Nephron (organoid): ENCODE data around the gene RASSF10.
A peak's percentile ranks its signal among the peaks of the same experiment; 100 is the strongest.

Experiments used
- H3K27ac Mint-ChIP-seq, 3 experiments: 2 replicates each; pipeline ENCODE4 v1.8.0; 2020; ENCODE audit warnings: mixed read lengths in 3 of 3, mild to moderate bottlenecking in 2 of 3, moderate library complexity in 1 of 3
- H3K27me3 Mint-ChIP-seq: 2 replicates; pipeline ENCODE4 v1.8.0; 2021; ENCODE audit warnings: low read depth, mild to moderate bottlenecking, moderate library complexity, mixed read lengths
- H3K36me3 Mint-ChIP-seq: 2 replicates; pipeline ENCODE4 v1.8.0; 2020; ENCODE audit warnings: low read depth, mixed read lengths
- H3K4me1 Mint-ChIP-seq: 2 replicates; pipeline ENCODE4 v1.8.0; 2020; ENCODE audit warnings: mixed read lengths
- H3K4me3 Mint-ChIP-seq, 3 experiments: 2 replicates each; pipeline ENCODE4 v1.8.0; 2020; ENCODE audit warnings: mild to moderate bottlenecking in 3 of 3, mixed read lengths in 3 of 3, moderate library complexity in 2 of 3
- H3K9me3 Mint-ChIP-seq: 2 replicates; pipeline ENCODE4 v1.8.0; 2020; ENCODE audit warnings: mixed read lengths
- CTCF ChIP-seq, 3 experiments: fragments of 200-600 bp; sonication (generic); IDR thresholded peaks; one replicate each; pipeline ENCODE4 v1.5.0; 2021; ENCODE audit warnings: antibody characterized with exemption in 3 of 3; ENCODE audit not compliant: unreplicated experiment in 3 of 3

The RASSF10 gene

DNA sequence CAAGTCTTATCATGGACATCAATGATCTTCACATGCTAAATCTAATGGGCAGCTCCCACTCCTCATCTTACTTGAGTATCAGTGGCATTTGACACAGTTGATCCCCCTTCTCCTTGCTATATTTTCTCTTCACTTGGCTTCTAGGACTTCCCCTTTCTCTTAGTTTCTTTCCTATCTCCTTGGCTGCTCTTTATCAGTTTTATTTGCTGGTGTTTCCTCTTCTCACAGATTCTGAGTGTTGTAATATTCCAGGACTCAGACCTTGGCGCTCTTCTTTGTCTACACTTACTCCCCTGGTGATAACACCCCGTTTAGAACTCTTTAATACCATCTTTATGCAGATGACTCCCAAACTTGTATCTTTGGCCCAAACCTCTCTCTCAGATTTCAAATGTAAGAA, 33.9 kb upstream of the RASSF10 start:
- no peak overlapping the region for H3K27ac Mint-ChIP-seq
- H3K4me1 Mint-ChIP-seq: peaks cover 38% of the 10 kb centered on the region
- no peaks in the 10 kb centered on the region for H3K36me3 Mint-ChIP-seq
- no peaks in the 10 kb centered on the region for H3K9me3 Mint-ChIP-seq
- no peak overlapping the region for H3K4me3 Mint-ChIP-seq
- TF ChIP-seq CTCF (IDR thresholded peaks at IDR 0.05; ENCODE audit: unreplicated experiment in 3 of 3): no peak
- peaks cover 5% of the 10 kb centered on the region for H3K27me3 Mint-ChIP-seq

DNA sequence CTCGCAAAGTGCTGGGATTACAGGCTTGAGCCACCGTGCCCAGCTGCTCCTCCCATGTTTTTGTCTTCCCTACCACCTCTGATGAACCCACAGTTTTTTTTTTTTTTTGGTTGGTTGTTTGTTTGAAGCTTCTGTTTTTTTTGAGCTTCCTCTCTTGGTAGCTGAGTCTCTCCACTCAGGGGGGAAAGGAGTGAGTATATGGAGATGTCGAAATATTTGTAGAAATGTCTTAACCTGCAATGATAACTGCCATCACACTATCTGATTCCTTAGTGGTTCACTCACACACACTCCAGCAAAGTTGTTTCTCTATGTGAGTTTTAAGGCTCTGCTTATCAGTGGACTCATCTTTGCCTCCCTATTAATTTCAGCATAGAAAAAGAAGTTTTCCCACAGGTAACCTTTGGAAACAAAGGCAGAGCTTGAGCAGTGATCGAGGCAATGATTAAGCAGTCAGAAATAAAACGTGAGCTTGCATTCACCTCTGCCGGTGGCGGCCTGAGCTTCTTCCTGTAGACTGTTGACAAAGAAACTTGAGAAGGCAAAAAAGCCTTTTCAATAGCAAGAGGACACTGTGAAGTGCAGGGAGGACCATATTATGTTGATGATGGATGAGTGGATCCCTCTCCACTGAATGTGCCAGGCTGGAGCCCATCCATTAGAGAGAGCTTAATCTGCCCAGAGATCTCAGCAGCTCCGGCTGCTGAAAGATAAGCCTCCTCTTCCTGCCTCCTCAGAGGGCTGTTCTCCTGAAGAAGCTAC, 29.0 kb upstream of the RASSF10 start:
- no peaks in the 10 kb centered on the region for H3K9me3 Mint-ChIP-seq
- H3K27ac Mint-ChIP-seq: peak overlapping the region; percentile 46 to 84 (median 53)
- TF ChIP-seq CTCF (IDR thresholded peaks at IDR 0.05; ENCODE audit: unreplicated experiment in 3 of 3): no peak
- peaks cover 18% of the 10 kb centered on the region for H3K27me3 Mint-ChIP-seq
- H3K4me1 Mint-ChIP-seq: peaks cover 37% of the 10 kb centered on the region
- H3K4me3 Mint-ChIP-seq: no peak overlapping the region
- H3K36me3 Mint-ChIP-seq: peaks cover 4% of the 10 kb centered on the region

DNA sequence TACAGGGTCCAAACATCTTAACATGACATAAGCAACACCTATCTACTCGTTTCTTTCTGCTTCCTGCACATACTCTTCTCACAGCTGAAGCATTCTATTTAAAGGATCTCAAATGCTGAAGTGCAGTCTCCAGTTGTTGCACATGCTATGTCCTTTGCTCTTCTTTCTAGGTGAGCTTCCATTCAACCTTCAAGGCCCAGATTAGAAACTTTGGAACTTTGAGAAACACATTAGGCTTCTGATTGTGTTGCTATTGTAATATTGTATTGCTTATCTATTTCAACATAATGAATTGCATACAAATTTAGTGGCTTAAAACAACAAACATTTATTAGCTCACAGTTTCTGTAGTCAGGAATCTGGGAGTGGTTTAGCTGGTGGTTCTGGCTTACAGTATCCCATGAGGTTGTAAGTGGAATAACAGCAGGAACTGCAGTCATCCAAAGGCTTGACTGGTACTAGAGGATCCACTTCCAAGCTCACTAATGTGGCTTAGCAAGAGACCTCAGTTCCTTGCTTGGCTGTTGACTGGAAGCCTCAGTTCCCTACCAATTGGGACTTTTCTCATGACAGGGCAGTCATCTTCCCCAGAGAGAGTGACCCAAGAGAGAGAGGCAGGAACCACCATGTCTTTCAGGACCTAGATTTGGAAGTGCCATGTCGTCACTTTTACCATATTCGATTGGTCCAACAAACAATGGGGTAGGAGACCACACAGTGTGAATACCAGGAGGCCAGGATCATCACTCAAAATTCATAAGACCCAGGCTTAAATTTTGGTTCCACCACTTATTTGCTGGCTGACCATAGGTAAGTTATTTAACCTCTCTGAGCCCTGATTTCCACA, 27.2 kb upstream of the RASSF10 start:
- no peak for TF ChIP-seq CTCF (IDR thresholded peaks at IDR 0.05; ENCODE audit: unreplicated experiment in 3 of 3)
- H3K9me3 Mint-ChIP-seq: no peaks in the 10 kb centered on the region
- peaks cover 4% of the 10 kb centered on the region for H3K36me3 Mint-ChIP-seq
- peaks cover 18% of the 10 kb centered on the region for H3K27me3 Mint-ChIP-seq
- peak overlapping the region in 2 of 3 experiments; percentile 4 to 58 for H3K27ac Mint-ChIP-seq
- peaks cover 37% of the 10 kb centered on the region for H3K4me1 Mint-ChIP-seq
- H3K4me3 Mint-ChIP-seq: no peak overlapping the region

GRCh38 chr11:12983336-12983735, 25.8 kb upstream of the RASSF10 start:
- H3K27me3 Mint-ChIP-seq: peaks cover 18% of the 10 kb centered on the region
- peaks cover 4% of the 10 kb centered on the region for H3K36me3 Mint-ChIP-seq
- H3K9me3 Mint-ChIP-seq: no peaks in the 10 kb centered on the region
- peak overlapping the region; percentile 10 to 81 (median 60) for H3K27ac Mint-ChIP-seq
- TF ChIP-seq CTCF (IDR thresholded peaks at IDR 0.05; ENCODE audit: unreplicated experiment in 3 of 3): no peak
- peaks cover 34% of the 10 kb centered on the region for H3K4me1 Mint-ChIP-seq
- H3K4me3 Mint-ChIP-seq: no peak overlapping the region

GRCh38 chr11:12986194-12986898, 22.8 kb upstream of the RASSF10 start:
- no peak overlapping the region for H3K4me3 Mint-ChIP-seq
- peaks cover 3% of the 10 kb centered on the region for H3K27me3 Mint-ChIP-seq
- TF ChIP-seq CTCF (IDR thresholded peaks at IDR 0.05; ENCODE audit: unreplicated experiment in 3 of 3): no peak
- peaks cover 17% of the 10 kb centered on the region for H3K4me1 Mint-ChIP-seq
- peaks cover 4% of the 10 kb centered on the region for H3K36me3 Mint-ChIP-seq
- H3K27ac Mint-ChIP-seq: no peak overlapping the region
- no peaks in the 10 kb centered on the region for H3K9me3 Mint-ChIP-seq
